GM12874 (cell line): ENCODE data around the gene CACNG8.

Experiments
- CTCF ChIP-seq: IDR thresholded peaks from 2 replicates; pipeline ENCODE4 v1.5.1; 2011; ENCODE audit warnings: low read depth, mild to moderate bottlenecking, control low read depth, low read length, moderate library complexity; ENCODE audit not compliant: insufficient read depth

Gene CACNG8

GRCh38 chr19:53966931-53967330 lies 4.2 kb downstream of the CACNG8 start:
- no peak for TF ChIP-seq CTCF

GRCh38 chr19:53969366-53969765 lies 6.6 kb downstream of the CACNG8 start:
- no peak for TF ChIP-seq CTCF

- TF ChIP-seq CTCF = no peak
Measured at GRCh38 chr19:53971673-53972072, 8.9 kb downstream of the CACNG8 start.

GRCh38 chr19:53977429-53977990 lies 14.8 kb downstream of the CACNG8 start:
- no peak for TF ChIP-seq CTCF

GRCh38 chr19:53977991-53978731 lies 15.4 kb downstream of the CACNG8 start:
- TF ChIP-seq CTCF = no peak

GRCh38 chr19:53978975-53979801 lies 16.5 kb downstream of the CACNG8 start:
- no peak for TF ChIP-seq CTCF

- TF ChIP-seq CTCF = no peak
Measured at GRCh38 chr19:53980539-53981375, 18.0 kb downstream of the CACNG8 start.
